Gastrocnemius medialis (tissue), 4 donors: ENCODE results near the gene VWA5B1. TPM values are rescaled to one million over a fixed set of nuclear protein-coding genes. Genes with fewer than 3 reads are reported as not detected.

Experiments
- ATAC-seq, 2 donors: fragments of 150-250 bp; one replicate each; pipeline ENCODE4 v1.9.1; 2016
- DNase-seq, 2 donors: peaks; one replicate each; pipeline ENCODE4 v3.0.0-alpha.2; 2019
- H3K27ac ChIP-seq, 4 donors: fragments of 200-600 bp; sonication (generic); 1 replicate in 1 of 4; 2 replicates in 3 of 4; pipeline ENCODE4 v1.5.1; 2016 to 2018; ENCODE audit warnings: mild to moderate bottlenecking in 2 of 4, moderate library complexity in 1 of 4
- H3K27me3 ChIP-seq, 3 donors: fragments of 200-600 bp; sonication (generic) in 2 of 3; 1 replicate in 1 of 3; 2 replicates in 2 of 3; pipeline versions ENCODE4 v1.5.1 to v1.6.0; 2016 to 2019; ENCODE audit warnings: mild to moderate bottlenecking in 1 of 3, moderate library complexity in 1 of 3
- H3K36me3 ChIP-seq, 2 donors: fragments of 200-600 bp; sonication (generic) in 1 of 2; one replicate each; pipeline ENCODE4 v1.5.1; 2017 to 2018
- H3K4me1 ChIP-seq, 2 donors: fragments of 200-600 bp; sonication (generic) in 1 of 2; one replicate each; pipeline ENCODE4 v1.5.1; 2016 to 2017; ENCODE audit warnings: mild to moderate bottlenecking in 2 of 2
- H3K4me3 ChIP-seq, 4 donors: fragments of 200-600 bp; sonication (generic) in 3 of 4; 1 replicate in 1 of 4; 2 replicates in 3 of 4; pipeline ENCODE4 v1.5.1; 2016 to 2019; ENCODE audit warnings: mild to moderate bottlenecking in 2 of 4
- H3K9me3 ChIP-seq, 3 donors: fragments of 200-600 bp; sonication (generic) in 2 of 3; 1 replicate in 1 of 3; 2 replicates in 2 of 3; pipeline ENCODE4 v1.5.1; 2016 to 2019
- POLR2A ChIP-seq, 2 donors: fragments of 450-650 bp; IDR thresholded peaks; one replicate each; pipeline ENCODE4 v1.6.1; 2017; ENCODE audit warnings: antibody characterized with exemption in 2 of 2, mild to moderate bottlenecking in 2 of 2, moderate library complexity in 2 of 2
- in situ Hi-C, 4 donors: fragments of 200-750 bp; cut with MboI; loops; one replicate each; pipeline versions ENCODE4 v1.15.0 to v1.8.0; 2017; ENCODE audit warnings: low sequenced_read_pairs in 4 of 4
- intact Hi-C: fragments of 100-400 bp; cut with DNase I; formaldehyde crosslinking; loops from one replicate; pipeline ENCODE4 v1.15.1; 2023; ENCODE audit warnings: low total_unique reads
- total RNA-seq, 4 donors: library from RNA; depleted of rRNA; stranded (reverse); fragments of >200 nt; gene quantifications; one replicate each; pipeline versions ENCODE4 v1.1.0 to v1.2.3, GENCODE V29; 2016
- TF ChIP-seq, protein P1 (sequence below), 5 experiments: fragments of 450-650 bp in 3 of 5; fragments of 200-600 bp in 2 of 5; sonication (generic) in 2 of 5; IDR thresholded peaks in 4 of 5; conservative IDR thresholded peaks in 1 of 5; 1 replicate in 4 of 5; 2 replicates in 1 of 5; pipeline ENCODE4 v1.5.1; 2016 to 2019; ENCODE audit warnings: antibody characterized with exemption in 5 of 5, mild to moderate bottlenecking in 3 of 5, moderate library complexity in 3 of 5

VWA5B1 gene
- total RNA-seq, 4 donors from 2014 or later: 0.25 TPM; not detected in 3

DNA sequence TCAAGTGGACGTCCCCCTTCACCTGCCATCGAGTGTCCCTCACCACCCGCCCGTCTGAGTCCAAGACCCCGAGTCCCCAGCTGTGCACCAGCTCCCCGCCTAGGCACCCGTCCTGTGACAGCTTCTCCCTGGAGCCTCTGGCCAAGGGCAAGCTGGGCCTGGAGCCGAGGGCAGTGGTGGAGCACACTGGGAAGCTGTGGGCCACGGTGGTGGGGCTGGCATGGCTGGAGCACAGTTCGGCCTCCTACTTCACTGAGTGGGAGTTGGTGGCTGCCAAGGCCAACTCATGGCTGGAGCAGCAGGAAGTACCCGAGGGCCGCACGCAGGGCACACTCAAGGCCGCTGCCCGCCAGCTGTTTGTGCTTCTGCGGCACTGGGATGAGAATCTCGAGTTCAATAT, 63.2 kb downstream of the VWA5B1 start:
- Histone ChIP-seq H3K27me3 (no peaks in the 10 kb centered on the region), H3K4me3 (no peak overlapping the region), H3K4me1 (peaks cover 12 to 16% of the 10 kb centered on the region in 2 donors), H3K36me3 (no peaks in the 10 kb centered on the region), H3K9me3 (no peaks in the 10 kb centered on the region), H3K27ac (no peak overlapping the region)
- in situ Hi-C loops: no loop called here
- DNase-seq: no peak
- intact Hi-C loops: loop anchor here (10.0 kb wide), 1 partner anchor 281 kb away; the partner anchor contains the start of gene PINK1
- TF ChIP-seq, protein P1, sequence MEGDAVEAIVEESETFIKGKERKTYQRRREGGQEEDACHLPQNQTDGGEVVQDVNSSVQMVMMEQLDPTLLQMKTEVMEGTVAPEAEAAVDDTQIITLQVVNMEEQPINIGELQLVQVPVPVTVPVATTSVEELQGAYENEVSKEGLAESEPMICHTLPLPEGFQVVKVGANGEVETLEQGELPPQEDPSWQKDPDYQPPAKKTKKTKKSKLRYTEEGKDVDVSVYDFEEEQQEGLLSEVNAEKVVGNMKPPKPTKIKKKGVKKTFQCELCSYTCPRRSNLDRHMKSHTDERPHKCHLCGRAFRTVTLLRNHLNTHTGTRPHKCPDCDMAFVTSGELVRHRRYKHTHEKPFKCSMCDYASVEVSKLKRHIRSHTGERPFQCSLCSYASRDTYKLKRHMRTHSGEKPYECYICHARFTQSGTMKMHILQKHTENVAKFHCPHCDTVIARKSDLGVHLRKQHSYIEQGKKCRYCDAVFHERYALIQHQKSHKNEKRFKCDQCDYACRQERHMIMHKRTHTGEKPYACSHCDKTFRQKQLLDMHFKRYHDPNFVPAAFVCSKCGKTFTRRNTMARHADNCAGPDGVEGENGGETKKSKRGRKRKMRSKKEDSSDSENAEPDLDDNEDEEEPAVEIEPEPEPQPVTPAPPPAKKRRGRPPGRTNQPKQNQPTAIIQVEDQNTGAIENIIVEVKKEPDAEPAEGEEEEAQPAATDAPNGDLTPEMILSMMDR (IDR thresholded peaks at IDR 0.05 in 4 of 5, conservative IDR thresholded peaks at IDR 0.05 in 1 of 5): no peak
- TF ChIP-seq POLR2A (IDR thresholded peaks at IDR 0.05): no peak
- no peak for ATAC-seq

DNA sequence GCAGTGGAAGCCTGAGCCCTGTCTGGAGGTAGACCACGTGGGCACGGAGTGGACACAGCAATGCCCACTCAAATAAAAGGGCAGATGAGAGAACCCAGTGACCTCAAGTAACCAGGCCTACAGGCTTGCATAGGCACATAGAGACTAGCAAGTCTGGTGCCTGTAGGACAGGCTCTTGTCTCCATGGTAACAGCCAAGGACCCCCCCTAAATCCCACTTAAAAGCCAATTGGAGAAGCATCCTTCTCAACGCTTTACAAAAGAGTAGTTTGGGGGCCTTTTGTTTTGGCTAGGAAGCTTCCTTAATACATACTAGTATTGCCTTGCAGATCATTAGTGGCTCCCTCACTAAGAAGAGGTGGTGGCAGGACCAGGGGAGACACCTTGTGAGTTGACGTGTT, 63.9 kb downstream of the VWA5B1 start:
- intact Hi-C loops (loop anchor here (10.0 kb wide), 1 partner anchor 280 kb away; the partner anchor contains the start of gene PINK1), in situ Hi-C loops (no loop called here)
- no peak for TF ChIP-seq POLR2A (IDR thresholded peaks at IDR 0.05)
- TF ChIP-seq, protein P1 (IDR thresholded peaks at IDR 0.05 in 4 of 5, conservative IDR thresholded peaks at IDR 0.05 in 1 of 5): no peak
- DNase-seq (no peak), ATAC-seq (no peak)
- Histone ChIP-seq H3K36me3 (no peaks in the 10 kb centered on the region), H3K27me3 (no peaks in the 10 kb centered on the region), H3K4me3 (no peak overlapping the region), H3K27ac (no peak overlapping the region), H3K9me3 (no peaks in the 10 kb centered on the region), H3K4me1 (peaks cover 20 to 24% of the 10 kb centered on the region in 2 donors)

DNA sequence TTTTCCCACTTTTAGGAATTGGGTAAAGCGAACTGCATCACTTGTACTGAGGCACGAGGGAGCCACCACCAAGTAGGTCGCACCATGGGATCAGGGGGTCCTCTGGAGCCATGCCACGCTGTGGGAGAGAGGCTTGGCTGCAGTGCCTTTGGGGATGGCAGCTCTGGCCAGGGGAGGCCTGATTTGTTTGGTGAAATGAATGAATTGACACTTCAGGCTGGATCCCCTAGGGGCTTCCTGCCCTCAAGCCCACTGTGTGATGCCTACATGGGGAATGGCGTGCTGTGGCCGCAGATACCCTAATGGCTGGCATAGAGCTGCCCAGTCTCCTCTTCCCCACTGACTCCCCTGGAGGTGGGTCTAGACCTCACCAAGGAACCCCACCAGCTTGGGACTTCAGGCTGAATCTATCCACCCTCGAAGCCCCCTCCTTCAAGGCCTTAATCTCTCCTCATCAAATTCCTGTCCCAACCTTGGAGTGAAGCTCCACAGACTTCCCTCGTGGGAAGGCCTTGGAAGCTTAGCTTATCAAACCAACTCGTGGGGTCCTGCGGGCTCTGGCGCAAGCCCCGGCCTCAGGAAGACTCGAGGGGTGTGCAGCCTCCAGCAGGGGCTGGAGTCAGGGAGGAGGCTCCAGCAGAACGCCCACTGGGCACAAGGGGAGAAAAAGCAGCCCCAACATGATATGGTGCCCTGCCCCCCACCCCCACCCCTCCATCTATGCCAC, 64.6 kb downstream of the VWA5B1 start:
- intact Hi-C loops (loop anchor here (10.0 kb wide), 1 partner anchor 280 kb away; the partner anchor contains the start of gene PINK1), in situ Hi-C loops (no loop called here)
- Histone ChIP-seq H3K4me3 (no peak overlapping the region), H3K36me3 (no peaks in the 10 kb centered on the region), H3K4me1 (peaks cover 20 to 24% of the 10 kb centered on the region in 2 donors), H3K27ac (no peak overlapping the region), H3K27me3 (no peaks in the 10 kb centered on the region), H3K9me3 (no peaks in the 10 kb centered on the region)
- ATAC-seq (no peak), DNase-seq (no peak)
- TF ChIP-seq, protein P1 (IDR thresholded peaks at IDR 0.05 in 4 of 5, conservative IDR thresholded peaks at IDR 0.05 in 1 of 5): no peak
- no peak for TF ChIP-seq POLR2A (IDR thresholded peaks at IDR 0.05)

DNA sequence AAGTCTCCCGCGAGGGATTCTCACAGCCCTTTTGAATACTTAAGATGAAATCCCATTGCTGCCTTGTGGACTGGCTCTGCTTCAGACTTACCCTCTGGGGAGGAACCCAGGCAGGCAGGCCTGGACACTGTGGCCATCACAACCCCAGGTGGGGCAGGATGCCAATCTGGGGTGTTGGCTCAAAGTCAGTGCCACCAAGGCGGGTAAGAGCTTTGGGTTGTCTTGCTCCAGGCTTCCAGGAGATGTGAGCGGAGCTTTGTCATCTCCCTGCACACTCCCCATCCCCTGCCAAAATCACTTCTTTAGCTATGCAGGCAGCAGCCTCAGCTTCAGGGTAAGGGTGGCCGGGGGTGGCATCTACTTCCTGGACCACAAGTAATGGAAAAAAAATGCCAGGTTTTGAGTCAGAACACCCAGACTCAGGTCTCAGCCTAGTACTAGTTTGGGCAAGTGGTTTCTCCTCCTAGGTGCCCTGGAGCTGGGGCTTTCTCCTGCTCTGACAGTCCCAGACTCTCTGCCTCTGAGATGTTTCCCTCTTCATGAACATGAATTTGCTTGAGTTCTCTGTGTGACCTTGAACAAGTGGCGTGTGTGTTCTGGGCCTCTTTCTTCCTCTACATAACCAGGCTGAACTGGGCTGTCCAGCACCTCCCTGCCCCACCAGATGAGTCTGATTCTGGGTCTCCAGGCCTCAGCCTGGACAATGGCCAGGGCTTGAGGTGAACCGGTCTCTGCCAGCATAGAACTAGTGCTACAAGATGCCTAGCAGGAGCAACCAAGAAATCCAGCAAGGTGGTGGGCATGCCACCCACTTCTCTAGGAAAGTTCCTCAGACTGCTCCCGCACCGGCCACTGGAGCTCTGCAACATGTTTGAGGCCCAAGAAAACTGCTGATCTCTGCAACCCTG, 65.4 kb downstream of the VWA5B1 start:
- intact Hi-C loops (loop anchor here (10.0 kb wide), 1 partner anchor 279 kb away; the partner anchor contains the start of gene PINK1), in situ Hi-C loops (no loop called here)
- Histone ChIP-seq H3K27ac (no peak overlapping the region), H3K4me3 (no peak overlapping the region), H3K36me3 (no peaks in the 10 kb centered on the region), H3K9me3 (no peaks in the 10 kb centered on the region), H3K27me3 (no peaks in the 10 kb centered on the region), H3K4me1 (peaks cover 20 to 24% of the 10 kb centered on the region in 2 donors)
- ATAC-seq: no peak
- no peak for TF ChIP-seq POLR2A (IDR thresholded peaks at IDR 0.05)
- TF ChIP-seq, protein P1 (IDR thresholded peaks at IDR 0.05 in 4 of 5, conservative IDR thresholded peaks at IDR 0.05 in 1 of 5): no peak
- DNase-seq: no peak
